ENCODE measurements around the gene PDLIM4. TPM values are rescaled to one million over a fixed set of nuclear protein-coding genes. Genes with fewer than 3 reads are reported as not detected.

PDLIM4 gene
- total RNA-seq, 1 experiment from 2014 or later = not detected

GRCh38 chr5:132246806-132247205 is 10.7 kb upstream of the PDLIM4 start:
- in situ Hi-C loops (cut with HindIII; ENCODE audit: low sequenced_read_pairs) = no loop called here
- no peak for DNase-seq (ENCODE audit: low spot score)

GRCh38 chr5:132250547-132250946 is 6.9 kb upstream of the PDLIM4 start:
- peak; percentile 64 for DNase-seq (ENCODE audit: low spot score)
- in situ Hi-C loops (cut with HindIII; ENCODE audit: low sequenced_read_pairs) = no loop called here

- DNase-seq (ENCODE audit: low spot score) = no peak
These were observed 6.2 kb upstream of the PDLIM4 start for GRCh38 chr5:132251220-132251725.

GRCh38 chr5:132253008-132253441 is 4.5 kb upstream of the PDLIM4 start:
- in situ Hi-C loops (cut with HindIII; ENCODE audit: low sequenced_read_pairs) = no loop called here
- DNase-seq (ENCODE audit: low spot score) = no peak

More at GRCh38 chr5:132251220-132251725, 6.2 kb upstream of the PDLIM4 start:
- in situ Hi-C loops (cut with HindIII; ENCODE audit: low sequenced_read_pairs) = no loop called here

DNA sequence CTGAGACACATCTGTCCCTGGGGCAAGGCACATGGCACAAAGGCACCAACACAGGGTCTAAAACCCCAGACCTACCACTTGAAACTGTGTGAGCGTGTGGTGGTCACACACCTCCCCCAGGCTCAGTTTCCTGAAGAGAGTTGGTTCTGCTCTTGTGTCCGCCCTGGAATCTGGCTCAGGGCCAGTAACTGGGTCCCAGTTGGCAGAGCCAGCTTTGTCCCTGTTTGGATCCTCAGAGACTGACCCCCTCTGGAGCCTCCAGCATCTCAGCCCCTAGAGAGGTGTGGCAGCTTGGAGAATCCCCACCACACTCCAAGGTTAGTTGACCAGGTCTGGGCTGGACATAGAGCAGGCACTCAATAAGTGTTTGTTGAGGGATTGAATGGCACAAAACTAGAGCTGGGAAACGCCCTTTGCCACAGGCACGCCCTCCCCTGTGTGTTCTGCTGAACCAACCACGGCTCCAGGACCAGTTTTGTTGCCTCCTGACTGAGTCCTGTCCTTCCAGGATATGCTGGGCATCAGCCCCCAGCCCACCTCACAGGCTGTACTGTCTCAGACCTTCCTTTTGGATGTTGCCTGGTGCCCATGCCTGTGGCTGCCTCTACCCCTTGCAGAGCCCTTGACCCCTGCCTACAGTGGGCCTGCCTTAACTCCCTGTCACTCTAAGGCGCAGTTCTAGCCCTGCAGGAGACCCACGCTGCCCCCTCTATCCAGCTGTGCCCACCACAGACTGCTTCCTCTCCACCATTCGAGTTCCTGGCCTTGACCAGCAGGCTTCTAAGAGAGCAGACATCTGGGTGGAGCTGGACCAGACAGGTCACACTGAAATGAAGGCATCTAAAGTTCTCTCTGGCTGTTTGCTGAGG is 3.8 kb upstream of the PDLIM4 start:
- no peak for DNase-seq (ENCODE audit: low spot score)
- in situ Hi-C loops (cut with HindIII; ENCODE audit: low sequenced_read_pairs) = no loop called here

GRCh38 chr5:132254321-132254977 is 3.0 kb upstream of the PDLIM4 start:
- in situ Hi-C loops (cut with HindIII; ENCODE audit: low sequenced_read_pairs) = no loop called here
- no peak for DNase-seq (ENCODE audit: low spot score)

DNA sequence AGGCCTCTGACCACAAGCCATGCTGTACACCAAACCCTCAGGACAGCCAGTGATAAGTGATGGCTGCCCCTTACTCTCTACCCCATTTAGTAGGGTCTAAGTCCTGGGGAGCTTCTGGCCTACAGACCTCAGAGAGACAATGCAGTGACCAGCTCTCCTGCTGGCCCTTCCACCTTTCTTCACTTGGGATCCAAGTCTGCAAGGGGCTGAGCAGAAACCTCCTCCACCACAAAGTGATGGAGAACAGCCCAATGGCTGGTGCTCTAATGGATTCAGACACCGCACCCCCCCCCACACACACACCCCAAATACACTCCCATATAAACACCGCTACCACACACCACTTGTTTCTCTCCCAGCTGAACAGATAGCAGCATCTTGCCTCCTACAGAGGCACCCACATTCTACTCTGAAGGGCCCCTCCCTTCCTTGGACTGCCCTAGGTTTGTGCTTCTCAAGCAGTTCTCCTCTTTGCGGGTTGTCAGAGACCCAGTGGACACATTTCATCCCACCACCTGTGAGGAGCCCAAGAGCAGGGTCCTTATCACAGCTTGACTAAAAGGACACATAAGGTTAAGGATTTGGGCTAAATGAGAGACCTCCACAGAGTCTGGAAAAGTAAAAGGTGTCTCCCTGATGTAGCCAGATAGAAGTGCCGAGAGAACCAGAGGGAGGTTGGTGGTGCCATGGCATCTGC is 1.3 kb upstream of the PDLIM4 start:
- DNase-seq (ENCODE audit: low spot score) = no peak
- in situ Hi-C loops (cut with HindIII; ENCODE audit: low sequenced_read_pairs) = no loop called here

DNA sequence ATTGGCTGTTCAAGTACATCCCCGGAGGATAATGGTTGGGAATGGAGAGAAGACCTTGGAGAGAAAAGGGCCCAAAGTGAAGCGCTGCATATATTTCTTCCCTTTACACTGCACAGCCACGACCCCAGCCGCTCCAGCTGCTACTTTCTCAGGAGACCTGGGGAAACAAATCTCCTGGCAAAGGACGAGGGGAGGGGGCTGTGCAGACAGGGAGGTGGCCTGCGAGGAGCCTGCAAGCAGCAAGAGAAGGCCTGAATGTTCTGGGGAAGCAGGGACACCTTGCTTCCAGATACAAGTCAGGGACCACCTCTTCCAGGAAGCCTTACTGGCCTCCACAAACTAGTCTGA is 739 bp upstream of the PDLIM4 start:
- in situ Hi-C loops (cut with HindIII; ENCODE audit: low sequenced_read_pairs) = no loop called here
- no peak for DNase-seq (ENCODE audit: low spot score)

DNA sequence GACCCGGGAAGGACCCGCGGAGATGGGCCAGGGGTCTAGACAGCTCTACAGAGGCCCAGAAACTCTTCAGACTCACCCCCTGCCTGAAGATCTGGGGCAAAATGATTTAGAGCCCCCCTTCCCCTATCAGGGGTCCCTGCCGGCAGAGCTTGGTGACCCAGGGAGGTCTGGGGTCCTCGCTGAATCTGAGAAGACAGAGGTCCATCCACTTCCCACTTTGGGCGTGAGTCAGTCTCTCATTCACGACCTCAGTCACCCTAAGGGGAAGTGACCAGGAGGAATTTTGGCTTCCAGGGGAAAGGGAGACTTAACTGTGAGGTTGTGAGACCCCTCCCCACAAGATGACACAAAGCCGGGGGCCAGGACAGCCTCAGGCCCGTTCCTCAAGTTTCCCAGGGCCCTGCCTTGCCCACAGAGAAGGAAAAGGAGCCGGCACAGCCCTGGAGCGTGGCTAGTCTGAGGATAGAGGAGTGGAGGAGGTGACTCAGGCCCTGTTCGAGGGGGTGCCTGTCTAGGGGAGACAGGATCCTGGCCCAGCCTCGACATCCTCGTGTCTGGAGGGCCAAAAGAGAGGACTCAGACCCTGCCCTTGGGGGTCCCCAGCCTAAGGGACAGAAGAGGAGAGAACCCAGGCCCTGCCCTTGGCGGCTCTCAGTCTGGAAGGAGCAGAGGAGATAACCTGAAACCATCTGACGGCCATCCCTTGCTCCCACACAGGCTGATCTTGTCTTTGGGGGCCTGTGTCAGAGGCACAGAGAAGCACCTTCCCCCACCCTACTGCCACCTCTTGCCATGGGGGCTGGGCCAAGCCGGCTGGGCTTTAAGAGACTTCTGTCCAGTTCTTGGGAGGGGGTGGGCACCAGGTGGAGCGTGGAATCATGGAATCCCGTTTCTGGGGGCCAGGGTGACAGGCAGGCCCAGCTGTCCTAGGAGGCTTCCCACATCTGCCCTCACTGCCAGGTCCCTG is 889 bp downstream of the PDLIM4 start:
- in situ Hi-C loops (cut with HindIII; ENCODE audit: low sequenced_read_pairs) = no loop called here
- no peak for DNase-seq (ENCODE audit: low spot score)

DNA sequence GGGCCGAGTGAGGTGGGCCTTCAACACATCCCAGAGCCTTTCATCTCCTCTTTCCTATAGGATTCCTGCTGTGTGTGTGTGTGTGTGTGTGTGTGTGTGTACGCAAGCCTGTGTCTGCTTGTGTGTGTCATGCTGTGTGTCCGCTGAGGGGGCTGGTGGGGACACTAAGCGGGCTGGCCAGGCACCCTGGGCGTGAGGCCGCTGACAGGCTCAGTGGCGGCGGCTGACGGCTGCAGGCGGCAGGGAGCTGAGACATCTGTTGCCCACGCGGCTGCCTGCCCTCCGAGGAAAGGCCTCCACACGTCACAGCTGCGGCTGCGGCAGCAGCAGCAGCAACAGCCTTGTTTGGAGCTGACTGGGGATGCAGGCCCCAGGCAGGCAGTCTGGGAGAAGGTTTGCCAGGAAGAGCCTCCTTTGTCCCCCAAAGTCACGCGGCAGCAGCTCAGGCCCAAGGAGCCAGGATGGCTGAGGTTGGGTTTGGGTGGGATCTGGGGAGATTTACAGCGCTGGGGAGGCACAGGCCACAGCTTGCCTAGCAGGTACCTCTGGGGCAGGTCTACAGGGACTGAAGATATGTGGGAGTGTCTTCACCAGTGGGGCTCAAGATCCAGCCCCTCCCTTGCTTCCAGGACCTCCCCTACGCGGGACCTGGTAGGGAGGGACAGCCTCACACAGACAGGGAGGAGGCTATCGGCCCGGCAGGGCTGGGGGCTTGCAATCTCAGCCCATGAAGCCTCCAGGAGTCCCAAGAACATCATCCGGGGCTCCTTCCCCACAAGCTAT is 1.8 kb downstream of the PDLIM4 start:
- no peak for DNase-seq (ENCODE audit: low spot score)
- in situ Hi-C loops (cut with HindIII; ENCODE audit: low sequenced_read_pairs) = no loop called here

- DNase-seq (ENCODE audit: low spot score) = no peak
- in situ Hi-C loops (cut with HindIII; ENCODE audit: low sequenced_read_pairs) = no loop called here
These were observed 2.6 kb downstream of the PDLIM4 start for GRCh38 chr5:132260051-132260450.

- DNase-seq (ENCODE audit: low spot score) = no peak
- in situ Hi-C loops (cut with HindIII; ENCODE audit: low sequenced_read_pairs) = no loop called here
These were observed 3.4 kb downstream of the PDLIM4 start for GRCh38 chr5:132260714-132261551.

DNA sequence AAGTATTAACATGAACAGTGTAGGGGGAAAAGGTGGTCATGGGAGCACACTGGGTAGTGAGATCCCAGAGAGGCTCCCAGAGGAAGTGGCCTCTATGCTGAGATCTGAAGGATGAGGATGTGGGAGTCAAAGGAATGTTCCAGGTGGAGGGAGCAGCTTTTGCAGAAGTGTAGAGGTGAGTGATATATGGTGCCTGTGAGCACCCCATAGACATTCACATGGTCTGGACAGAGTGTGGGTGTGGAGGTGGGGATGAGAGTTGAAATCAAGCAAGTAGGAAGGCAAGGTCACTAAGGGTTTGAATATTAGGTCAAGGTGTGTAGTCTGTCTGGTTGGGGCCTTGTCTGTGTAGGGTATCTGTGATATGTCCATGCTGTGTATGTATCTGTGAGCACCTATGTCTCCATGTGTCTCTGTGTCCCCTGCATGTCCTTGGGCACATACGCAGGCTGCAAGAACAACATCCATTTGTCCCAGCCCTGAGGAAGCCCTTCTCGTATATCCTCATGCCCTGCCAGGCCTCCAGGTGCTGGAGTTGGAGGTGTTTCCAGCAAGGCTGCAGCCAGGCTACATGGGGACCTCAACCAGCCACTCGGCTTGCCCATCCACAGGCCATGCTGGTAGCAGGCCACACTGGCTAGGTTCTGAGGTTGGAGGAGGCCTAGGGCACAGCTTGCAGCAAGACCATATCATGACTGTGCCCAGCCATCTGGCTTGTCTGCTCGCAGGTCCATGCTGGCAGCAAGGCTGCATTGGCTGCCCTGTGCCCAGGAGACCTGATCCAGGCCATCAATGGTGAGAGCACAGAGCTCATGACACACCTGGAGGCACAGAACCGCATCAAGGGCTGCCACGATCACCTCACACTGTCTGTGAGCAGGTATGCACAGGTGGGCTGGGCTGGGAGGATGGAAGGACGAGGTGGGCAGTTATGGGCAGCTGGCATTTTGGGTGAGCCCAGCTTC is 4.7 kb downstream of the PDLIM4 start:
- peak; percentile 85 for DNase-seq (ENCODE audit: low spot score)
- in situ Hi-C loops (cut with HindIII; ENCODE audit: low sequenced_read_pairs) = no loop called here

- in situ Hi-C loops (cut with HindIII; ENCODE audit: low sequenced_read_pairs) = no loop called here
- no peak for DNase-seq (ENCODE audit: low spot score)
These were observed 5.5 kb downstream of the PDLIM4 start for GRCh38 chr5:132262882-132263547.

DNA sequence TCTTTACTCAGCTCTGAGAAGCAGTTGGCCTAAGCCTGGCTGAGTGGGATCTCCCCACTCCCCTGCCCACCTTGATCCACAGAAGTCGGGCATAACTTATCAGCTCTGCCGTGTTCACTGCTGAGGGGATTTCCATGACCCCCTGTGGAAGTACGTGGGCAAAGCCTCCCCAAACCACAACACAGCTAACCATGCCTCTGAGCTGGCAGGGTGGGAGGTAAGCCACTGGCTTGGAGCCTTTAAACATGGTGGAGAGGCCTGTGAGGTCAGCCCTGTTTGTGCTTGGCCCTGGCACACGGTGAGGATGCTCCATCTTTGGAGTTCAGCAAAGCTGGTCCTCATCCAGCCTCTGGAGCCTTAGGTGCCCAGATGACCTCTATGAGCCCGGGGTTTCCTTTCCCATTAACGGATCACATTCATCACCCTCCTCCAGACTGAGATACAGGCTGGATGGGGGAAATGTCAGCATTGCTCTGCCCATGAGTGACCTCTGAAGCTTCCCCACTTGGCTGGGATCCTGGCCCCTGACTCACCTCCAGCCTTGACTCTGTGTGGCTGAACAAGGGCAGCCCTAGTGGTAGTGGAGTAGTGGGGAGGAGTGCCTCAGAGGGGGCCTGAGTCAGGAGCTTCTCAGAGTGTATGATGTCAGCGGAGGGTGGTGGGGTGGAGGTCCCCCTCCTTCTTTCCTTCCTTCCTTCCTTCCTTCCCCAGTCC is 6.2 kb downstream of the PDLIM4 start:
- DNase-seq (ENCODE audit: low spot score) = no peak

More for the DNA sequence above, 6.2 kb downstream of the PDLIM4 start:
- in situ Hi-C loops (cut with HindIII; ENCODE audit: low sequenced_read_pairs) = no loop called here
